Keratinocyte (primary cell): ENCODE data around the gene CCDC15.

Experiments used
- EZH2 ChIP-seq: IDR thresholded peaks from one replicate; pipeline ENCODE4 v1.6.1; 2012; ENCODE audit warnings: inconsistent platforms, mild to moderate bottlenecking, low read length, moderate library complexity
- TF ChIP-seq, protein P1 (sequence below), 3 experiments: IDR thresholded peaks in 1 of 3; conservative IDR thresholded peaks in 1 of 3; optimal IDR thresholded peaks in 1 of 3; 2 replicates in 2 of 3; 3 replicates in 1 of 3; pipeline versions ENCODE3 to v1.5.1; 2011; ENCODE audit warnings: low read length in 3 of 3, mild to moderate bottlenecking in 3 of 3, moderate library complexity in 2 of 3, control low read depth in 1 of 3, inconsistent platforms in 1 of 3; ENCODE audit not compliant: insufficient read depth in 2 of 3; ENCODE audit errors: extremely low read depth in 1 of 3

- TF ChIP-seq, protein P1, sequence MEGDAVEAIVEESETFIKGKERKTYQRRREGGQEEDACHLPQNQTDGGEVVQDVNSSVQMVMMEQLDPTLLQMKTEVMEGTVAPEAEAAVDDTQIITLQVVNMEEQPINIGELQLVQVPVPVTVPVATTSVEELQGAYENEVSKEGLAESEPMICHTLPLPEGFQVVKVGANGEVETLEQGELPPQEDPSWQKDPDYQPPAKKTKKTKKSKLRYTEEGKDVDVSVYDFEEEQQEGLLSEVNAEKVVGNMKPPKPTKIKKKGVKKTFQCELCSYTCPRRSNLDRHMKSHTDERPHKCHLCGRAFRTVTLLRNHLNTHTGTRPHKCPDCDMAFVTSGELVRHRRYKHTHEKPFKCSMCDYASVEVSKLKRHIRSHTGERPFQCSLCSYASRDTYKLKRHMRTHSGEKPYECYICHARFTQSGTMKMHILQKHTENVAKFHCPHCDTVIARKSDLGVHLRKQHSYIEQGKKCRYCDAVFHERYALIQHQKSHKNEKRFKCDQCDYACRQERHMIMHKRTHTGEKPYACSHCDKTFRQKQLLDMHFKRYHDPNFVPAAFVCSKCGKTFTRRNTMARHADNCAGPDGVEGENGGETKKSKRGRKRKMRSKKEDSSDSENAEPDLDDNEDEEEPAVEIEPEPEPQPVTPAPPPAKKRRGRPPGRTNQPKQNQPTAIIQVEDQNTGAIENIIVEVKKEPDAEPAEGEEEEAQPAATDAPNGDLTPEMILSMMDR (optimal IDR thresholded peaks at IDR 0.05 in 1 of 3, IDR thresholded peaks at IDR 0.05 in 1 of 3, conservative IDR thresholded peaks at IDR 0.05 in 1 of 3; ENCODE audit: extremely low read depth in 1 of 3, insufficient read depth in 2 of 3, low read length in 3 of 3) = no peak
- TF ChIP-seq EZH2 = no peak
Measured at GRCh38 chr11:125016413-125016812, 62.4 kb downstream of the CCDC15 start.
